BJ (cell line): Measurements from ENCODE around the gene MYO15A. TPM values are rescaled to one million over a fixed set of nuclear protein-coding genes. Genes with fewer than 3 reads are reported as not detected.

Source experiments
- CTCF ChIA-PET: fragments of 350-600 bp; formaldehyde crosslinking; extraction: SDS; loops from one replicate; lab custom pipeline; 2021; ENCODE audit warnings: antibody characterized with exemption, inconsistent platforms; lab: Yijun Ruan, JAX
- POLR2A ChIA-PET: fragments of 300-600 bp; sonication (Branson Sonifier 250); formaldehyde crosslinking; extraction: SDS; loops from one replicate; lab custom pipeline; 2021; ENCODE audit warnings: antibody characterized with exemption; lab: Charles Lee
- DNase-seq: peaks from one replicate; pipeline ENCODE4 v3.0.0-alpha.2; 2011; ENCODE audit warnings: low read depth
- H3K27me3 ChIP-seq: 2 replicates; pipeline ENCODE4 v1.6.0; 2011; ENCODE audit warnings: low read length; ENCODE audit not compliant: control insufficient read depth, insufficient read depth
- H3K36me3 ChIP-seq: 2 replicates; pipeline ENCODE4 v1.5.1; 2011; ENCODE audit warnings: low read length; ENCODE audit not compliant: control insufficient read depth, insufficient read depth
- H3K4me3 ChIP-seq: 2 replicates; pipeline ENCODE4 v1.5.1; 2011; ENCODE audit warnings: low read depth, mild to moderate bottlenecking, control low read depth, low read length
- CTCF ChIP-seq: IDR thresholded peaks from 2 replicates; pipeline ENCODE4 v1.5.1; 2011; ENCODE audit warnings: low read depth, mild to moderate bottlenecking, control low read depth, inconsistent platforms, low read length, moderate library complexity; ENCODE audit not compliant: insufficient read depth
- polyA plus RNA-seq: library from polyadenylated mRNA; depleted of rRNA; stranded (reverse); fragments of >200 nt; gene quantifications from 2 replicates; pipeline ENCODE4 v1.2.3, GENCODE V29; 2011

MYO15A gene
- polyA plus RNA-seq, 1 experiment: 1.0 TPM

- POLR2A ChIA-PET: no interaction called here
- CTCF ChIA-PET: no interaction called here
- no peak overlapping the region for H3K4me3 ChIP-seq
- no peak for TF ChIP-seq CTCF
- no peak for DNase-seq
- H3K36me3 ChIP-seq: peaks cover 2% of the 10 kb centered on the region; the same call in 1 of the 2 replicates
- no peaks in the 10 kb centered on the region for H3K27me3 ChIP-seq
These were observed 71.2 kb downstream of the MYO15A start for GRCh38 chr17:18179804-18180203.

DNA sequence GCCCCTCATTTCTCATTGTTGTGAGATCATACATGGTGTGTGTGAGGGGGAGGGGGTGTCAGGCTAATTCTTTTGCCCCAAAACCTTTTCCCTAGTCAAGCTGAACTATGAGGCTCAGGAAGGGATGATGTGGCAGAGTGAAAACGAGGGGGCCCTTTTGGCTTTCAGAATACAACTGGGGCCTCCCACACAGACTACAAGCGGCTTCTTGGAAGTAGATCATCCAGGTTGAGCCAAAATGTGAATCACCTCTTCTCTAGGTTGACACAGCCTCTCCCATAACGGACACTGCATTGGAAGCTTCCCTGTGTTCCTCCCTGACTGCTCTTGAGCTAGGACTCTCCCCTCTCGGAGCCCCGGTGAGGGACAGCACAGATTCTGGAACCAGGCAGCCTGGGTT is 72.8 kb downstream of the MYO15A start:
- DNase-seq: no peak
- ChIA-PET POLR2A (no interaction called here), CTCF (interaction anchor here (2.0 kb wide), 1 partner anchor 12 kb away, joined by 6 read pairs; no protein-coding TSS in a partner anchor)
- H3K27me3 ChIP-seq: no peaks in the 10 kb centered on the region
- no peak for TF ChIP-seq CTCF
- H3K4me3 ChIP-seq: no peak overlapping the region
- peaks cover 2% of the 10 kb centered on the region; the same call in 1 of the 2 replicates for H3K36me3 ChIP-seq

DNA sequence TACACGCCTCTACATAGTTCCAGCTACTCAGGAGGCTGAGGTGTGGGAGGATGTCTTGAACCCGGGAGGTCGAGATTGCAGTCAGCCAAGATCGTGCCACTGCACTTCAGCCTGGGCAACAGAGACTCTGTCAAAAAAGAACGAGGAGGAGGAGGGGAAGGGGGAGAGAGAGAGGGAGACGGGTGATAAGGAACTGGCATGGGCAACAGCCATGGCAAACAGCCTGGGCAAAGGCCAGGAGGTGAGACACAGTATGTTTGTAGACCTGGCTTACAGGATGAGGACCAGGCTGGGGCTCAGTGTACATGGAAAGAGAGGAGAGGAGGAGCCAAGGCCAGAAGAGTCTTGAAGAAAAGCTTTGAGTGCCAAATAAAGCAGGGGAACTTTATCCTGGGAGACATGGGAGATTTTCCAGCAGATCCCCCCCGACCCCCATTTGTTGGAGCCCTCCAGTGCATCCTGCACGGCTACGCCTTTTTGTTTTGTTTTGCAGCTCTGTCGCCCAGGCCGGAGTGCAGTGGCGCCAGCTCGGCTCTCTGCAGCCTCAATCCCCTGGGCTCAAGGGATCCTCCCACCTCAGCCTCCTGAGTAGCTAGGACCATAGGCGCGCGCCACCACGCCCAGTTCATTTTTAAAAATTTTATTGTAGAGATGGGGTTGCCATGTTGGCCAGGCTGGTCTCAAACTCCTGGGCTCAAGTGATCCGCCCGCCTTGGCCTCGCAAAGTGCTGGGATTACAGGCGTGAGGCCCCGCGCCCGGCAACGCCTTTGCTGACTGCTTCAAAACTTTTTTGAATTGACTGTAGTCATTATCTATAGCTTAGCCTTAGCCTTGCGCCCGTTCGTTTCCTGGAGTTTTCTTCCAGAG is 73.8 kb downstream of the MYO15A start:
- Histone ChIP-seq H3K27me3 (no peaks in the 10 kb centered on the region), H3K36me3 (peaks cover 2% of the 10 kb centered on the region; the same call in 1 of the 2 replicates), H3K4me3 (peak overlapping the region; percentile 88)
- ChIA-PET POLR2A (no interaction called here), CTCF (interaction anchor here (1.2 to 2.0 kb wide), 2 partner anchors 13 to 47 kb away, joined by 3 to 6 read pairs; no protein-coding TSS in a partner anchor)
- no peak for TF ChIP-seq CTCF
- DNase-seq: no peak

DNA sequence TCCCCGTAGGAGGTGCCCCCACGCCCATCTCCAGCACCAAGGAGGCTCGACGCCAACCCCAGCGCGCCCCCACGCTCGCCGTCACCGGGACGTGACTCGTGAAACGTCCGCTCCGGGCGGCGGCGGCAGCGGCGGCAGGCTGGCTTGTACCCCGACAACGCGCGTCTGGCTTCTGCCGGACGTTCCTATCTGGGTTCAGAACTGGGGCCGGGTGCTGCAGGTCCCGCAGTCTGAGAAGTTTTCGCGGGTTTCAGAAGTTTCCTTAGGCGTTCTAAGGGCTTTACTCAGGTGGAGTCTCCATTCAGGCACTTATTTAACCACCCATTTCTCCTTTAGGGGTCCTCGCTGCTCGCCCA is 74.4 kb downstream of the MYO15A start:
- POLR2A ChIA-PET: interaction anchor here (0.7 kb wide), 1 partner anchor 13 kb away, joined by 3 read pairs; no protein-coding TSS in a partner anchor
- DNase-seq: no peak
- CTCF ChIA-PET: interaction anchor here (1.2 to 1.9 kb wide), 2 partner anchors 34 to 48 kb away, joined by 3 to 4 read pairs; no protein-coding TSS in a partner anchor
- no peaks in the 10 kb centered on the region for H3K27me3 ChIP-seq
- peak overlapping the region; percentile 88 for H3K4me3 ChIP-seq
- peaks cover 2% of the 10 kb centered on the region; the same call in 1 of the 2 replicates for H3K36me3 ChIP-seq
- no peak for TF ChIP-seq CTCF
